ENCODE measurements around the gene MYO1D. TPM values are rescaled to one million over a fixed set of nuclear protein-coding genes. Genes with fewer than 3 reads are reported as not detected.

MYO1D gene
- total RNA-seq, 2 experiments from 2014 or later = 2.0 to 2.2 TPM

- Mint-ChIP-seq H3K4me1 (peaks cover 34% of the 10 kb centered on the region), H3K27me3 (no peaks in the 10 kb centered on the region), H3K9me3 (no peaks in the 10 kb centered on the region), H3K36me3 (ENCODE audit: low read depth) (peaks cover 5% of the 10 kb centered on the region), H3K27ac (peak overlapping the region; percentile 5), H3K4me3 (peak overlapping the region; percentile 16)
- ChIA-PET POLR2A (no interaction called here), CTCF (no interaction called here)
- no peak for DNase-seq
Measured at GRCh38 chr17:32494621-32495358, 382.1 kb downstream of the MYO1D start.

- CTCF ChIA-PET = no interaction called here
- Mint-ChIP-seq H3K9me3 (no peaks in the 10 kb centered on the region), H3K4me1 (peaks cover 41% of the 10 kb centered on the region), H3K36me3 (ENCODE audit: low read depth) (peaks cover 9% of the 10 kb centered on the region), H3K4me3 (no peak overlapping the region), H3K27ac (no peak overlapping the region), H3K27me3 (no peaks in the 10 kb centered on the region)
- no peak for DNase-seq
- POLR2A ChIA-PET = no interaction called here
Measured at GRCh38 chr17:32493976-32494513, 382.9 kb downstream of the MYO1D start.

- Mint-ChIP-seq H3K27me3 (no peaks in the 10 kb centered on the region), H3K4me1 (peaks cover 46% of the 10 kb centered on the region), H3K36me3 (ENCODE audit: low read depth) (peaks cover 12% of the 10 kb centered on the region), H3K9me3 (no peaks in the 10 kb centered on the region), H3K27ac (no peak overlapping the region), H3K4me3 (no peak overlapping the region)
- DNase-seq = no peak
- CTCF ChIA-PET = no interaction called here
- POLR2A ChIA-PET = no interaction called here
Measured at GRCh38 chr17:32493571-32493970, 383.4 kb downstream of the MYO1D start.

GRCh38 chr17:32492648-32493289 lies 384.2 kb downstream of the MYO1D start:
- Mint-ChIP-seq H3K36me3 (ENCODE audit: low read depth) (peaks cover 17% of the 10 kb centered on the region), H3K9me3 (no peaks in the 10 kb centered on the region), H3K4me3 (no peak overlapping the region), H3K27ac (peak overlapping the region; percentile 46), H3K4me1 (peaks cover 53% of the 10 kb centered on the region), H3K27me3 (no peaks in the 10 kb centered on the region)
- DNase-seq = no peak
- POLR2A ChIA-PET = no interaction called here
- CTCF ChIA-PET = no interaction called here

- Mint-ChIP-seq H3K4me3 (no peak overlapping the region), H3K4me1 (peaks cover 56% of the 10 kb centered on the region), H3K27me3 (no peaks in the 10 kb centered on the region), H3K27ac (peak overlapping the region; percentile 84), H3K36me3 (ENCODE audit: low read depth) (peaks cover 20% of the 10 kb centered on the region), H3K9me3 (no peaks in the 10 kb centered on the region)
- CTCF ChIA-PET = interaction anchor here (0.8 to 1.1 kb wide), 2 partner anchors 9 to 59 kb away, joined by 3 to 4 read pairs; no protein-coding TSS in a partner anchor
- no peak for DNase-seq
- POLR2A ChIA-PET = no interaction called here
Measured at GRCh38 chr17:32492264-32492589, 384.7 kb downstream of the MYO1D start.

GRCh38 chr17:32491371-32492263 lies 385.3 kb downstream of the MYO1D start:
- Mint-ChIP-seq H3K27me3 (no peaks in the 10 kb centered on the region), H3K36me3 (ENCODE audit: low read depth) (peaks cover 20% of the 10 kb centered on the region), H3K4me3 (no peak overlapping the region), H3K4me1 (peaks cover 56% of the 10 kb centered on the region), H3K9me3 (no peaks in the 10 kb centered on the region), H3K27ac (peak overlapping the region; percentile 84)
- no peak for DNase-seq
- CTCF ChIA-PET = interaction anchor here (0.6 to 1.2 kb wide), 4 partner anchors 9 to 85 kb away, joined by 3 to 4 read pairs (median 4); partner anchors contain the start of gene PSMD11
- POLR2A ChIA-PET = no interaction called here

GRCh38 chr17:32490101-32490482 lies 386.8 kb downstream of the MYO1D start:
- ChIA-PET POLR2A (no interaction called here), CTCF (interaction anchor here (1.1 kb wide), 1 partner anchor 17 kb away, joined by 3 read pairs; no protein-coding TSS in a partner anchor)
- peaks cover 62% of the 10 kb centered on the region for H3K4me1 Mint-ChIP-seq
- peak overlapping the region; percentile 77 for H3K27ac Mint-ChIP-seq
- H3K36me3 Mint-ChIP-seq (ENCODE audit: low read depth) = peaks cover 20% of the 10 kb centered on the region
- H3K9me3 Mint-ChIP-seq = no peaks in the 10 kb centered on the region
- DNase-seq = no peak
- peak overlapping the region; percentile 82 for H3K4me3 Mint-ChIP-seq
- no peaks in the 10 kb centered on the region for H3K27me3 Mint-ChIP-seq

- peaks cover 62% of the 10 kb centered on the region for H3K4me1 Mint-ChIP-seq
- H3K27me3 Mint-ChIP-seq = no peaks in the 10 kb centered on the region
- DNase-seq = no peak
- peak overlapping the region; percentile 77 for H3K27ac Mint-ChIP-seq
- ChIA-PET POLR2A (no interaction called here), CTCF (interaction anchor here (1.1 to 3.5 kb wide), 4 partner anchors 16 to 27 kb away, joined by 3 to 13 read pairs (median 4); no protein-coding TSS in a partner anchor)
- peak overlapping the region; percentile 82 for H3K4me3 Mint-ChIP-seq
- H3K36me3 Mint-ChIP-seq (ENCODE audit: low read depth) = peaks cover 20% of the 10 kb centered on the region
- H3K9me3 Mint-ChIP-seq = no peaks in the 10 kb centered on the region
Measured at GRCh38 chr17:32489320-32490100, 387.4 kb downstream of the MYO1D start.

GRCh38 chr17:32488604-32489180 lies 388.2 kb downstream of the MYO1D start:
- Mint-ChIP-seq H3K27ac (peak overlapping the region; percentile 87), H3K36me3 (ENCODE audit: low read depth) (peaks cover 20% of the 10 kb centered on the region), H3K4me1 (peaks cover 61% of the 10 kb centered on the region), H3K27me3 (no peaks in the 10 kb centered on the region), H3K4me3 (peak overlapping the region; percentile 82), H3K9me3 (no peaks in the 10 kb centered on the region)
- ChIA-PET POLR2A (no interaction called here), CTCF (interaction anchor here (1.1 to 3.5 kb wide), 4 partner anchors 19 to 118 kb away, joined by 3 to 13 read pairs (median 4); no protein-coding TSS in a partner anchor)
- DNase-seq = no peak

- peak overlapping the region; percentile 82 for H3K4me3 Mint-ChIP-seq
- H3K36me3 Mint-ChIP-seq (ENCODE audit: low read depth) = peaks cover 20% of the 10 kb centered on the region
- peaks cover 60% of the 10 kb centered on the region for H3K4me1 Mint-ChIP-seq
- H3K27me3 Mint-ChIP-seq = no peaks in the 10 kb centered on the region
- ChIA-PET CTCF (interaction anchor here (1.1 to 3.5 kb wide), 4 partner anchors 19 to 118 kb away, joined by 3 to 13 read pairs (median 4); no protein-coding TSS in a partner anchor), POLR2A (no interaction called here)
- DNase-seq = no peak
- H3K9me3 Mint-ChIP-seq = no peaks in the 10 kb centered on the region
- peak overlapping the region; percentile 87 for H3K27ac Mint-ChIP-seq
Measured at GRCh38 chr17:32488177-32488542, 388.8 kb downstream of the MYO1D start.

- POLR2A ChIA-PET = interaction anchor here (1.7 kb wide), 1 partner anchor 36 kb away, joined by 5 read pairs; no protein-coding TSS in a partner anchor
Measured at GRCh38 chr17:32487473-32488176, 389.3 kb downstream of the MYO1D start.

More at GRCh38 chr17:32487473-32488176, 389.3 kb downstream of the MYO1D start:
- no peaks in the 10 kb centered on the region for H3K27me3 Mint-ChIP-seq
- peak overlapping the region; percentile 82 for H3K4me3 Mint-ChIP-seq
- peaks cover 20% of the 10 kb centered on the region for H3K36me3 Mint-ChIP-seq (ENCODE audit: low read depth)
- CTCF ChIA-PET = interaction anchor here (1.0 to 4.3 kb wide), 11 partner anchors 21 to 390 kb away, joined by 3 to 22 read pairs (median 4); partner anchors contain the start of genes MYO1D and PSMD11
- no peaks in the 10 kb centered on the region for H3K9me3 Mint-ChIP-seq
- peak overlapping the region; percentile 87 for H3K27ac Mint-ChIP-seq
- H3K4me1 Mint-ChIP-seq = peaks cover 55% of the 10 kb centered on the region
- DNase-seq = no peak
